ENCODE measurements around the gene MAP3K7CL.

The MAP3K7CL gene

GRCh38 chr21:29130270-29130969, at the start of gene MAP3K7CL:
TSS of gene MAP3K7CL (plus strand) at chr21:29130644. CDS start at chr21:29133345, 2,701 bp downstream.
- DNase-seq (ENCODE audit: low read depth), result no peak

GRCh38 chr21:29082046-29082815, 48.2 kb upstream of the MAP3K7CL start:
- no peak for DNase-seq (ENCODE audit: low read depth)

GRCh38 chr21:29083306-29083705, 47.1 kb upstream of the MAP3K7CL start:
- DNase-seq (ENCODE audit: low read depth), result no peak

- no peak for DNase-seq (ENCODE audit: low read depth)
Measured at GRCh38 chr21:29084372-29084771, 46.1 kb upstream of the MAP3K7CL start.

- no peak for DNase-seq (ENCODE audit: low read depth)
Measured at GRCh38 chr21:29085106-29085752, 45.2 kb upstream of the MAP3K7CL start.

GRCh38 chr21:29091033-29091432, 39.4 kb upstream of the MAP3K7CL start:
- DNase-seq (ENCODE audit: low read depth), result no peak

GRCh38 chr21:29092102-29092959, 38.1 kb upstream of the MAP3K7CL start:
- no peak for DNase-seq (ENCODE audit: low read depth)

- no peak for DNase-seq (ENCODE audit: low read depth)
Measured at GRCh38 chr21:29096218-29097015, 34.0 kb upstream of the MAP3K7CL start.

- DNase-seq (ENCODE audit: low read depth), result no peak
Measured at GRCh38 chr21:29098156-29098555, 32.3 kb upstream of the MAP3K7CL start.

GRCh38 chr21:29102791-29103257, 27.6 kb upstream of the MAP3K7CL start:
- no peak for DNase-seq (ENCODE audit: low read depth)

- DNase-seq (ENCODE audit: low read depth), result no peak
Measured at GRCh38 chr21:29104239-29104708, 26.2 kb upstream of the MAP3K7CL start.

GRCh38 chr21:29105218-29105617, 25.2 kb upstream of the MAP3K7CL start:
- DNase-seq (ENCODE audit: low read depth), result no peak

- DNase-seq (ENCODE audit: low read depth), result no peak
Measured at GRCh38 chr21:29114765-29115500, 15.5 kb upstream of the MAP3K7CL start.

GRCh38 chr21:29115899-29116298, 14.5 kb upstream of the MAP3K7CL start:
- no peak for DNase-seq (ENCODE audit: low read depth)

- DNase-seq (ENCODE audit: low read depth), result no peak
Measured at GRCh38 chr21:29117372-29117955, 13.0 kb upstream of the MAP3K7CL start.

- no peak for DNase-seq (ENCODE audit: low read depth)
Measured at GRCh38 chr21:29121759-29122158, 8.7 kb upstream of the MAP3K7CL start.

- no peak for DNase-seq (ENCODE audit: low read depth)
Measured at GRCh38 chr21:29124645-29125044, 5.8 kb upstream of the MAP3K7CL start.

- no peak for DNase-seq (ENCODE audit: low read depth)
Measured at GRCh38 chr21:29125191-29125590, 5.3 kb upstream of the MAP3K7CL start.

GRCh38 chr21:29125979-29126378, 4.5 kb upstream of the MAP3K7CL start:
- no peak for DNase-seq (ENCODE audit: low read depth)

- DNase-seq (ENCODE audit: low read depth), result no peak
Measured at GRCh38 chr21:29133241-29133640, 2.8 kb downstream of the MAP3K7CL start.
